GM21367 (cell line): Measurements from ENCODE around the gene NDUFA11.
A peak's percentile ranks its signal among the peaks of the same experiment; 100 is the strongest.

ENCODE experiments used
- ATAC-seq: cut with Tn5 transposase; IDR thresholded peaks from one replicate; pipeline ENCODE4 v1.9.1; 2021; ENCODE audit not compliant: unreplicated experiment

The NDUFA11 gene

GRCh38 chr19:5903624-5904351 is at the start of gene NDUFA11:
TSS of gene NDUFA11 (minus strand) at chr19:5903790. CDS start at chr19:5903708, 82 bp downstream.
- peak; percentile 46 for ATAC-seq

GRCh38 chr19:5953030-5953589 is 49.5 kb upstream of the NDUFA11 start:
- ATAC-seq = no peak

GRCh38 chr19:5952193-5953029 is 48.8 kb upstream of the NDUFA11 start:
- ATAC-seq = no peak

GRCh38 chr19:5951338-5951861 is 47.8 kb upstream of the NDUFA11 start:
- ATAC-seq = no peak

- no peak for ATAC-seq
These were observed 47.2 kb upstream of the NDUFA11 start for GRCh38 chr19:5950741-5951140.

GRCh38 chr19:5949792-5950305 is 46.3 kb upstream of the NDUFA11 start:
- no peak for ATAC-seq

GRCh38 chr19:5948752-5949564 is 45.4 kb upstream of the NDUFA11 start:
- no peak for ATAC-seq

GRCh38 chr19:5947435-5947834 is 43.8 kb upstream of the NDUFA11 start:
- no peak for ATAC-seq

GRCh38 chr19:5943623-5944022 is 40.0 kb upstream of the NDUFA11 start:
- no peak for ATAC-seq

- ATAC-seq = no peak
These were observed 39.5 kb upstream of the NDUFA11 start for GRCh38 chr19:5943045-5943444.

- no peak for ATAC-seq
These were observed 38.1 kb upstream of the NDUFA11 start for GRCh38 chr19:5941673-5942072.

GRCh38 chr19:5940260-5941208 is 36.9 kb upstream of the NDUFA11 start:
- ATAC-seq = no peak

- no peak for ATAC-seq
These were observed 34.0 kb upstream of the NDUFA11 start for GRCh38 chr19:5937550-5937949.

GRCh38 chr19:5936292-5936592 is 32.7 kb upstream of the NDUFA11 start:
- ATAC-seq = no peak

GRCh38 chr19:5935473-5936291 is 32.1 kb upstream of the NDUFA11 start:
- ATAC-seq = no peak

GRCh38 chr19:5934774-5935472 is 31.3 kb upstream of the NDUFA11 start:
- no peak for ATAC-seq

- no peak for ATAC-seq
These were observed 30.4 kb upstream of the NDUFA11 start for GRCh38 chr19:5934069-5934401.

- no peak for ATAC-seq
These were observed 29.9 kb upstream of the NDUFA11 start for GRCh38 chr19:5933391-5934068.
